Measurements from ENCODE around the gene ACTN1.
A peak's percentile ranks its signal among the peaks of the same experiment; 100 is the strongest.
"Not testable (repeated sequence)": the region's sequence is repeated elsewhere in the genome, so short reads cannot be mapped to it uniquely, and the experiment has no call there.

ACTN1 gene

GRCh38 chr14:68853749-68854148 is 125.4 kb downstream of the ACTN1 start:
- Mint-ChIP-seq H3K36me3 (no peaks in the 10 kb centered on the region), H3K27ac (peak overlapping the region; percentile 83), H3K4me3 (no peak overlapping the region), H3K4me1 (peaks cover 18% of the 10 kb centered on the region), H3K9me3 (no peaks in the 10 kb centered on the region)
- DNase-seq (ENCODE audit: low spot score in 2 of 2) = peak in 1 of 2 donors; percentile 41
- ATAC-seq = no peak

- ATAC-seq = not testable (repeated sequence)
These were observed 126.6 kb downstream of the ACTN1 start for GRCh38 chr14:68852493-68852892.

GRCh38 chr14:68851078-68851477 is 128.0 kb downstream of the ACTN1 start:
- peaks cover 18% of the 10 kb centered on the region for H3K4me1 Mint-ChIP-seq

More at GRCh38 chr14:68852493-68852892, 126.6 kb downstream of the ACTN1 start:
- not testable (repeated sequence) for H3K9me3 Mint-ChIP-seq; H3K4me3 Mint-ChIP-seq; H3K36me3 Mint-ChIP-seq; DNase-seq (ENCODE audit: low spot score in 2 of 2); H3K27ac Mint-ChIP-seq
- peaks cover 18% of the 10 kb centered on the region for H3K4me1 Mint-ChIP-seq

GRCh38 chr14:68849416-68849815 is 129.7 kb downstream of the ACTN1 start:
- no peak for DNase-seq (ENCODE audit: low spot score in 2 of 2)
- no peak for ATAC-seq
- Mint-ChIP-seq H3K4me3 (no peak overlapping the region), H3K27ac (peak overlapping the region; percentile 32), H3K36me3 (no peaks in the 10 kb centered on the region), H3K9me3 (no peaks in the 10 kb centered on the region), H3K4me1 (peaks cover 9% of the 10 kb centered on the region)

More at GRCh38 chr14:68851078-68851477, 128.0 kb downstream of the ACTN1 start:
- Mint-ChIP-seq H3K9me3 (no peaks in the 10 kb centered on the region), H3K4me3 (no peak overlapping the region), H3K36me3 (no peaks in the 10 kb centered on the region), H3K27ac (no peak overlapping the region)
- ATAC-seq (no peak), DNase-seq (ENCODE audit: low spot score in 2 of 2) (no peak)

- ATAC-seq (no peak), DNase-seq (ENCODE audit: low spot score in 2 of 2) (no peak)
- peaks cover 13% of the 10 kb centered on the region for H3K4me1 Mint-ChIP-seq
- H3K4me3 Mint-ChIP-seq = no peak overlapping the region
- H3K27ac Mint-ChIP-seq = no peak overlapping the region
- no peaks in the 10 kb centered on the region for H3K36me3 Mint-ChIP-seq
- H3K9me3 Mint-ChIP-seq = no peaks in the 10 kb centered on the region
These were observed 130.8 kb downstream of the ACTN1 start for GRCh38 chr14:68848253-68848652.

- ATAC-seq; H3K36me3 Mint-ChIP-seq; H3K9me3 Mint-ChIP-seq; H3K4me3 Mint-ChIP-seq; DNase-seq (ENCODE audit: low spot score in 2 of 2); H3K27ac Mint-ChIP-seq: not testable (repeated sequence)
- peaks cover 19% of the 10 kb centered on the region for H3K4me1 Mint-ChIP-seq
These were observed 131.5 kb downstream of the ACTN1 start for GRCh38 chr14:68847640-68848039.

GRCh38 chr14:68846466-68846865 is 132.6 kb downstream of the ACTN1 start:
- Mint-ChIP-seq H3K36me3 (no peaks in the 10 kb centered on the region), H3K9me3 (no peaks in the 10 kb centered on the region), H3K4me3 (no peak overlapping the region), H3K27ac (no peak overlapping the region), H3K4me1 (peaks cover 29% of the 10 kb centered on the region)
- DNase-seq (ENCODE audit: low spot score in 2 of 2) = no peak
- ATAC-seq = no peak

- Mint-ChIP-seq H3K27ac (peak overlapping the region; percentile 6), H3K4me3 (peak overlapping the region; percentile 54), H3K9me3 (no peaks in the 10 kb centered on the region), H3K36me3 (no peaks in the 10 kb centered on the region), H3K4me1 (peaks cover 43% of the 10 kb centered on the region)
- ATAC-seq (no peak), DNase-seq (ENCODE audit: low spot score in 2 of 2) (no peak)
These were observed 134.9 kb downstream of the ACTN1 start for GRCh38 chr14:68844210-68844545.

GRCh38 chr14:68843471-68844209 is 135.5 kb downstream of the ACTN1 start:
- H3K9me3 Mint-ChIP-seq = no peaks in the 10 kb centered on the region
- DNase-seq (ENCODE audit: low spot score in 2 of 2) (peak; percentile 64 to 85), ATAC-seq (peak; percentile 77)
- peak overlapping the region; percentile 6 for H3K27ac Mint-ChIP-seq
- H3K36me3 Mint-ChIP-seq = no peaks in the 10 kb centered on the region
- peaks cover 43% of the 10 kb centered on the region for H3K4me1 Mint-ChIP-seq
- peak overlapping the region; percentile 54 for H3K4me3 Mint-ChIP-seq

- no peaks in the 10 kb centered on the region for H3K9me3 Mint-ChIP-seq
- ATAC-seq = no peak
- H3K4me3 Mint-ChIP-seq = no peak overlapping the region
- DNase-seq (ENCODE audit: low spot score in 2 of 2) = no peak
- H3K27ac Mint-ChIP-seq = no peak overlapping the region
- H3K36me3 Mint-ChIP-seq = no peaks in the 10 kb centered on the region
- H3K4me1 Mint-ChIP-seq = peaks cover 43% of the 10 kb centered on the region
These were observed 136.8 kb downstream of the ACTN1 start for GRCh38 chr14:68842298-68842697.

- H3K4me3 Mint-ChIP-seq = peak overlapping the region; percentile 30
- no peaks in the 10 kb centered on the region for H3K36me3 Mint-ChIP-seq
- H3K4me1 Mint-ChIP-seq = peaks cover 43% of the 10 kb centered on the region
- DNase-seq (ENCODE audit: low spot score in 2 of 2) (peak in 1 of 2 donors; percentile 45), ATAC-seq (no peak)
- peaks cover 5% of the 10 kb centered on the region for H3K9me3 Mint-ChIP-seq
- peak overlapping the region; percentile 76 for H3K27ac Mint-ChIP-seq
These were observed 137.9 kb downstream of the ACTN1 start for GRCh38 chr14:68841016-68841809.

GRCh38 chr14:68840454-68840853 is 138.6 kb downstream of the ACTN1 start:
- Mint-ChIP-seq H3K4me1 (peaks cover 43% of the 10 kb centered on the region), H3K36me3 (no peaks in the 10 kb centered on the region), H3K9me3 (peaks cover 11% of the 10 kb centered on the region), H3K27ac (peak overlapping the region; percentile 76), H3K4me3 (peak overlapping the region; percentile 30)
- DNase-seq (ENCODE audit: low spot score in 2 of 2) (no peak), ATAC-seq (peak; percentile 80)

GRCh38 chr14:68836082-68836481 is 143.0 kb downstream of the ACTN1 start:
- ATAC-seq (no peak), DNase-seq (ENCODE audit: low spot score in 2 of 2) (no peak)
- peaks cover 10% of the 10 kb centered on the region for H3K4me1 Mint-ChIP-seq
- peaks cover 16% of the 10 kb centered on the region for H3K9me3 Mint-ChIP-seq
- H3K36me3 Mint-ChIP-seq = no peaks in the 10 kb centered on the region
- no peak overlapping the region for H3K27ac Mint-ChIP-seq
- no peak overlapping the region for H3K4me3 Mint-ChIP-seq

- no peak for DNase-seq (ENCODE audit: low spot score in 2 of 2)
- H3K9me3 Mint-ChIP-seq = peaks cover 16% of the 10 kb centered on the region
- no peaks in the 10 kb centered on the region for H3K4me1 Mint-ChIP-seq
- no peak for ATAC-seq
- H3K36me3 Mint-ChIP-seq = no peaks in the 10 kb centered on the region
- H3K4me3 Mint-ChIP-seq = no peak overlapping the region
- H3K27ac Mint-ChIP-seq = no peak overlapping the region
These were observed 144.3 kb downstream of the ACTN1 start for GRCh38 chr14:68834816-68835215.

GRCh38 chr14:68828698-68829097 is 150.4 kb downstream of the ACTN1 start:
- DNase-seq (ENCODE audit: low spot score in 2 of 2) = no peak
- Mint-ChIP-seq H3K4me1 (peaks cover 11% of the 10 kb centered on the region), H3K9me3 (peaks cover 2% of the 10 kb centered on the region), H3K36me3 (no peaks in the 10 kb centered on the region), H3K27ac (no peak overlapping the region), H3K4me3 (no peak overlapping the region)
- ATAC-seq = no peak

- Mint-ChIP-seq H3K4me1 (peaks cover 37% of the 10 kb centered on the region), H3K27ac (no peak overlapping the region), H3K4me3 (no peak overlapping the region), H3K9me3 (no peaks in the 10 kb centered on the region), H3K36me3 (no peaks in the 10 kb centered on the region)
- DNase-seq (ENCODE audit: low spot score in 2 of 2) (no peak), ATAC-seq (no peak)
These were observed 153.4 kb downstream of the ACTN1 start for GRCh38 chr14:68825729-68826128.
